GM23248 (cell line): ENCODE results near the gene MYADML2.

ENCODE experiments used
- EZH2 ChIP-seq: fragments of 200-600 bp; sonication (generic); IDR thresholded peaks from 2 replicates; pipeline ENCODE4 v1.6.1; 2018; ENCODE audit warnings: antibody characterized with exemption, mild to moderate bottlenecking; ENCODE audit not compliant: insufficient read depth, poor library complexity, severe bottlenecking
- EZH2phosphoT487 ChIP-seq: fragments of 200-600 bp; sonication (generic); IDR thresholded peaks from 2 replicates; pipeline ENCODE4 v1.6.1; 2018; ENCODE audit warnings: antibody characterized with exemption, moderate library complexity, mild to moderate bottlenecking, low read depth; ENCODE audit not compliant: insufficient read depth

- no peak for TF ChIP-seq EZH2
- TF ChIP-seq EZH2phosphoT487: no peak
These were observed 35.6 kb downstream of the MYADML2 start, which contains the start of gene PCYT2 for GRCh38 chr17:81911277-81911961.
